Natural killer cell treated with Interleukin-12 subunit alpha and Interleukin-12 subunit beta and Interleukin-15 and Interleukin-18, amount 100 ng/mL, for 72 hours (primary cell): Measurements from ENCODE around the gene TAGAP. TPM values are rescaled to one million over a fixed set of nuclear protein-coding genes. Genes with fewer than 3 reads are reported as not detected.

ENCODE experiments used
- total RNA-seq, 2 donors: library from RNA; stranded (reverse); gene quantifications; one replicate each; pipeline ENCODE4 v1.2.3, GENCODE V29; 2022

Gene TAGAP
- total RNA-seq, 2 donors from 2014 or later, result 39.6 to 46.8 TPM

Other genes with a start within 250 kb of the TAGAP start
- 100 to 1,000 TPM in 1 of 2 donors, 10 to 100 TPM in 1; 71.0 to 135 TPM for gene EZR, start 225.6 kb downstream of the TAGAP start, total RNA-seq
- 1 to 10 TPM; 1.9 to 2.4 TPM for gene RSPH3, start 44.8 kb downstream of the TAGAP start, total RNA-seq
- gene FNDC1, start 124.4 kb upstream of the TAGAP start, total RNA-seq, result not detected